GM19455 (cell line): Measurements from ENCODE around the gene STEAP1B.
"Not testable (repeated sequence)": the region's sequence is repeated elsewhere in the genome, so short reads cannot be mapped to it uniquely, and the experiment has no call there.

Experiments used
- ATAC-seq: cut with Tn5 transposase; IDR thresholded peaks from one replicate; pipeline ENCODE4 v1.9.1; 2021; ENCODE audit not compliant: unreplicated experiment

STEAP1B gene

DNA sequence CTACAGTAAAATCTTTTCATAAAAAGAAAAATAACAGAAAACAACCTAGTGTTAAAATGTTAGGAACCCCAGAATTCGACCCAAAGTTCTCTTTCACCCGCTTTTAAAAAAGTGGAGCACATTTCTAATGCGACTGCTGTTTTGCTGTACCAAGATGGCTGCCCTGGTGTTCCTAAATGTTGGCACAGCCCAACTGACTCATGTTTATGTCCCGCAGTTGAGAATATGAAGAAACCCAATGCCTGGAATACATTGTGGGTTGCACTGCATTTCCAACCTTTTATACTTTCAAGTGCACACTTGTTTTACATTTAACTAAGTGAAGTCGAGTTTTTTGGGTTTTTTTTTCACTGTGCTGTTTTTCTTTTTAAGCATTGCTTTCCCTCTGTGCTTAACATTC, 944 bp downstream of the STEAP1B start:
- no peak for ATAC-seq

GRCh38 chr7:22496912-22497311, 3.1 kb downstream of the STEAP1B start:
- ATAC-seq, result not testable (repeated sequence)

GRCh38 chr7:22496296-22496888, 3.6 kb downstream of the STEAP1B start:
- not testable (repeated sequence) for ATAC-seq

DNA sequence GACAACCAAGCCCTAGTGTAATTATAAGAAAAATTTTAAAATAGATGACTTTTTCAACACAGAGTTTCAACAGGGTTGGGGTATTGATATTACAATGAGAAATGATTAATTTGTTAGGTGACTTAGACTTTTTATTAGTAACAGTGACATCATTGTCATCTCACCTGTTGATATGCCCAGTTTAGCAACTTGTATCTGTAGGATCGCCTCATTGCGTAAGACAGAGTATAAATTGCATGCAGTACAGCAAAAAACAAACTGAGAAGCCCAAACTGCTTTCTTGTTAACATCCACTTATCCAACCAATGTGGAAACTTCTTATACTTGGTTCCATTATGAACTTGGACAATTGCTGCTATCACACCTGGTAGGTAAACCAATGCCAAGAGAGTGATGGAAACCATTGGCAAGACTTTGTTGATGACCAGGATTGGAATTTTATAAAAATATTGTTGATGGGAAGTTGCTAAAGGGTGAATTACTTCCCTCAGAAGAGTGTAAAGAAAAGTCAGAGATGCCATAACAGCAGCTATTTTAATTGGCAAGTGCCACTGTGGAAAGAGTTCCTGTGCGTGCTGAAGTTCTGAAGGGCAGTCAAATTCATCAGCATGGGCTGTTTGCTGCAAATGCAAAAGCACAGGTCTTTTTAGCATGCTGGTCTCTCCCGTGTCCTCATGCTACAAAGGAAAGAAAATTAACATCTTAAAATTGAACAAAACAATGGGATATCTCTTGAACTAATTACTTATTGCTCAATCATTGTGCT, 6.6 kb downstream of the STEAP1B start:
- ATAC-seq, result not testable (repeated sequence)

DNA sequence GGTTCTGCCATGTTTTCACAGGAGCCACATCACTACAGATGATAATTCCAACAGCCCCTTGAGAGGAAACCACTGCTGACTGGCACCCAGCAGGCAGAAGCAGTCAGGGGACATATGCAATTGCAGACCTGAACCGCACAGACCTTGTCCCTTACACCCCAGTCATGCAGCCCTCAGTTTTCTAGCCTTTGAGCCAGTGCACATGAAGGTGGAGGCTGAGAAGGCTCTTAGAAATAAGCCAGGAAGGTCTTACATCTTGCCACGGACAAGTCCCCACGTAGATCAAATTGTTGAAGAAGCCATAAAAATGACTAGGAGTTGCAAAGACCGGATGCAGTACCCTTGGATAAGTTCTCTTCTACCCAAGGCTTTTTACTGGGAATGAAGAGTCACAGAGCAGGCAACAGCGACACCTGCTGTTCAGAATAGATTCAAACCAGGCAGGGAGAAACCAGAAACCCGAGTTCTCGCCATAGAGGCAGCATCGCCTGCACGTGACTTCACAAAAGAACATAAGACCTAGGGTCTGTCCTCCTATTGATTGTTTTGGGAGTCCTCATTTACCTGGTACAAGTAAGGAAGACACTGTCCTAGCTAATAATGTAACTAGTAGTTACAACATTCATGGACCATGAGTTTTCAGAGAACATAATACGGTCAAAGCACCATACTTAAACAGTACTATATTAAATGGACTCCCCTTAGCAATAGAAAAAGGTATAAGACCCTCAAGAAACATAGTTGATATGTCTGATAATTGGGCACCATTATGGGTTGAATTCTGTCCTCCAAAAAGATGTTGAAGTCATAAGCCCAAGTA, 11.1 kb downstream of the STEAP1B start:
- ATAC-seq, result no peak

DNA sequence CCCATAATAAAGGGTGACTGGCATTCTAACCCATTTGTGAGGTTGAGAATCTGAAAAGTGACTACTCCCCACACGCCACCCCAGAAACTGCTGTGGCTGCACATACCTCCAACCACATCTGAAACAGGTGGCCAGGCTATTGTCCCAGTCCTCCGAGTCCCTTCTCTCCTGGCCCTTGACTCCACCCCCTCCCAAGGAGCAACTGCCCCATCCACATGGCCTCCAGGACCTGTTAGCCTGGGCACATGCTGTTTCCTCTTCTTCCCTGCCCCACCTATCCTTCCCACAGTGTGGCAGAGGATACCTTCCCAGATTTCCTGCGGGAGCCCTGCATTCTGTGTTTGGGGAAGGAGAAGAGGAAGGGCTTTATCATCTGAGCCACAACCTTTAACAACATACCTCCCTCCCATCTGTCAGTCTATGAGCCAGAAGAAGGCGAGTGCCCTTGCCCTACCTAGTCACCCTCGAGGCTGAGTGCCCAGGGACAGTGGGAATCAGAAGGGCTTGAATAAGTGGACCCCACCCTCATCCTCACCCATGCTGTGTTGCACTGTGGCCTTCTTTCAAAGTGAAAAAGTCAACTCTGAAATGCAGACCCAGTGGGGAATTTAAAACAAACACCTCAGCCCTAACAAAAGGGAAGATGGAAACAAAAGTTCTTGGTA, 11.9 kb downstream of the STEAP1B start:
- no peak for ATAC-seq

- ATAC-seq, result no peak
These were observed 13.4 kb downstream of the STEAP1B start for GRCh38 chr7:22486597-22486996.

GRCh38 chr7:22485189-22485588, 14.8 kb downstream of the STEAP1B start:
- no peak for ATAC-seq

GRCh38 chr7:22482503-22482902, 17.5 kb downstream of the STEAP1B start:
- ATAC-seq, result no peak

GRCh38 chr7:22481726-22482125, 18.3 kb downstream of the STEAP1B start:
- peak; percentile 63 for ATAC-seq

DNA sequence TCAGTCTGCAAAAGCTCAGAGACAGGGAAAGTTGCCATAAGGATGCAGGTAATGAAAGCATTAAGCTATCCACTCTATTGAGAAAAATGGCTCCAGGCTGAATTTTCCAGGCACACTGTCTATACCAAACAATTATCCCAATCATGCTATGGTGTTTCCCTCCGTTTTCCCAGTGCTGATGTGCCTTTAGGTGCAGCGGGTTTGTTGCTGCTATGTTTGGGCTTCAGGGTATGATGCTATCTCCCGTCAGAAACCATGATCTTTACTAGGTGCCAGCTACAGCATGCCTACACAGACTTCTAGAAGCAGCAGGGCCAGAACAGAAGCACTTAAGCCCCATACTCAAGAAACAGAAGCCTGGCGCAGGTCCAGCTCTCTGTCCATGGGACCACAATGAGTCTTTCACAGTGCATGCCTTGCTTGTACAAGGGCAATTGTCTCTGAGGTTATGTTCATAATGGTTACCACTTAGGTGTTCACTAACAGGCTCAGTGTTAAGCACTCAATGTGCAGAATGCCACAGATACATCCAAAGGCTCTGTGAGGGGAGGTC, 19.4 kb downstream of the STEAP1B start:
- no peak for ATAC-seq

DNA sequence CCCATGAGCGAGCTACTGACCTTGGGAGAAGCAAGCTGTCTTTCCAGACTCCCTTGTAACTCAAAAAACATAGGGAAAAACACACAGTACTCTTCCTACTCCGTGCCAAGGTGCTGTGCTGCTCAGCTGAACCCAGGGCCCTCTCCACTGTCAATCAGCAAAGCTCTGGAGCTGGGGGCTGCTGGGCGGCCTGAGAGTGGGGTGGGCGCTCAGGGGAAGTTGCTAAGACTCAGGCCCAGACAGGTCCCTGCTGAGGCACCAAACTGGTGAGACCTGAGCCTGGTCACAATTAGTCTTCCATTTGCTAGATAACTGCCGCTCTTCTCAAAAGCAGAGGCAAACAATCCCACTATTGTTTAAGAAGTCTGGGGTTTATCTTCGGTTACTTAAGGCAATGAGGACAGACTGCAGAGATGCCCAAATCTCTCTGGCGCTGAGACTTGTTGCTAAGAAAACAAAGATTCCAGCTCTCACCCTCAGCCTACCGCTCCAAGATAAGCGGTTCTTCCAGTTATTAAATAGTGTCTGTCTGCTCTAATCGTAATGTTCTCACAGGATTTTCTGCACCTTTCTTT, 22.0 kb downstream of the STEAP1B start:
- ATAC-seq, result no peak

DNA sequence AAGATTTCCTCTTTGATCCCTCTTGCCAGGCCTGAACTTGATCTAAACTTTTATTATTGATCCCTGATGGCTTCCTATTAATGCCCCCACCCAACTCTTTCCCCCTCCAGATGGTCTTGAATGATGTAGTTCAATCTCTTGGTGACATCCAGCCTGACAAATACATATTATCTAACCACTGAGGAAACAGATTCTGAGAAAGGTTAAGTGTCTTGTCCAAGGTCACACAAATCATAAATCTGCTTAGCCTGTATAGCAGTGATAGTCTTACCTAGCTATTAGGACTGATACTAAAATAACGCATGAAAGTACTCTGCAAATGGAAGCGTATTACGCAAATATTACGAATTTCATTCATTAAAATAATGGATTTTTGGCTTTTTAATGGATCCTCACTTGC, 22.7 kb downstream of the STEAP1B start:
- ATAC-seq, result no peak

- no peak for ATAC-seq
These were observed 23.2 kb downstream of the STEAP1B start for GRCh38 chr7:22476824-22477223.

GRCh38 chr7:22474645-22475044, 25.3 kb downstream of the STEAP1B start:
- ATAC-seq, result no peak

DNA sequence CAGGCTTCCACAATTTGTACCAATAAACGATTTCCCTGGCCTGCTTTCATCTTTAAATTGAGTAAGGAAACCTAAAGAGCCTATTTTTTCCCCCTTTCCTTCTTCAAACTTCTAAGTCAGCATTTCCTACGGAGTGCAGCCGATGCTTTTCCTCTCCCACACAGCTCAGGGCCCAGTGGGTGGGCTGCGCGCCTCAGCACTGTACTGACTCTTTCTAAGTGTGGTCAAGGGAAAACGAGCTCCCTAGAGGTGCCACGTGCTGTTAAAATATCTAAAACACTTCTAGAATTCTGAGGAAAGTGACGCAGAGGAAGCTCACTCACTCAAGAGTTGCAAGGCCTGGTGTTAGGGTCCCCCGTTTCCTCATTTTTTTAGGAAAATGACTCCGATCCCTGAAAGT, 29.0 kb downstream of the STEAP1B start:
- ATAC-seq, result no peak

GRCh38 chr7:22469371-22470143, 30.4 kb downstream of the STEAP1B start:
- no peak for ATAC-seq

- no peak for ATAC-seq
These were observed 31.4 kb downstream of the STEAP1B start for GRCh38 chr7:22468609-22469008.

DNA sequence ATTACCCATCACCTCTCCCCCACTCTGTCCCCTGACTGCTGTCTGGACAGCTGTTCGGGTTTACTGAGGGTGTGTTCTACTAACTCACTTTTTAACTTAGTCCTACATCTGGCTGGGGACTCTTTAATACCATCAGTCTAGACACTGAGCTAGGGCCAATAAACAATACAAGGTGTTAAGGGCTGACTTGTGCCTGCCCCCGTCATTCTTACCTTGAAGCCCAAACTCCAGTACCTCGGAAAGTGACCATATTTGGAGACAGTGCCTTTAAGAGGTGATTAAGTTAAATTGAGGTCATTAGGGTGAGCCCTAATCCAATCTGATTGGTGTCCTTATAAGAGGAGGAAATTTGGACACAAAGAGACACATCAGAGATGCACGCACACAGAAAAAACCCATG, 35.7 kb downstream of the STEAP1B start:
- no peak for ATAC-seq
